NT2/D1 (cell line): ENCODE measurements around the gene BRPF3.

Experiments used
- SUZ12 ChIP-seq: IDR thresholded peaks from 2 replicates; pipeline ENCODE4 v1.6.1; 2011; ENCODE audit not compliant: insufficient read length, insufficient read depth; ENCODE audit errors: extremely low read depth
- YY1 ChIP-seq: IDR thresholded peaks from 2 replicates; pipeline ENCODE4 v1.6.1; 2011; ENCODE audit not compliant: insufficient read length, insufficient read depth
- ZNF274 ChIP-seq: IDR thresholded peaks from 2 replicates; pipeline ENCODE4 v1.6.1; 2011; ENCODE audit warnings: mild to moderate bottlenecking, low read depth, low read length

GRCh38 chr6:36198986-36199385 lies 2.4 kb downstream of the BRPF3 start:
- no peak for TF ChIP-seq SUZ12
- TF ChIP-seq ZNF274 = no peak
- no peak for TF ChIP-seq YY1
